ENCODE measurements around the gene JAML. TPM values are rescaled to one million over a fixed set of nuclear protein-coding genes. Genes with fewer than 3 reads are reported as not detected.

JAML gene
- total RNA-seq, 2 experiments from 2014 or later = 26.7 to 30.3 TPM

- H3K36me3 ChIP-seq (ENCODE audit: insufficient read depth, low read length) = no peaks in the 10 kb centered on the region
- intact Hi-C loops (cut with DNase I, micrococcal nuclease) = loop anchor here (1.0 to 10.0 kb wide), 5 partner anchors 26 to 744 kb away; no protein-coding TSS in a partner anchor
- H3K9me3 ChIP-seq (ENCODE audit: control insufficient read depth in 1 of 2, insufficient read depth in 1 of 2, low read length in 2 of 2) = no peaks in the 10 kb centered on the region
- Mint-ChIP-seq H3K9me3 (no peaks in the 10 kb centered on the region), H3K36me3 (ENCODE audit: low read depth) (no peaks in the 10 kb centered on the region), H3K4me1 (ENCODE audit: low read depth) (peaks cover 5% of the 10 kb centered on the region), H3K27ac (no peak overlapping the region), H3K4me3 (no peak overlapping the region), H3K27me3 (peaks cover 11% of the 10 kb centered on the region)
- H3K27ac ChIP-seq (ENCODE audit: low read depth in 1 of 2, low read length in 2 of 2) = no peak overlapping the region
- ChIA-PET CTCF (interaction anchor here (0.6 to 1.6 kb wide), 16 partner anchors 9 to 746 kb away, joined by 3 to 12 read pairs (median 3); no protein-coding TSS in a partner anchor), POLR2A (interaction anchor here (1.5 kb wide), 1 partner anchor 364 kb away, joined by 5 read pairs; no protein-coding TSS in a partner anchor)
- no peak overlapping the region for H3K4me3 ChIP-seq (ENCODE audit: low read length)
- ATAC-seq (ENCODE audit: poor library complexity) = peak; percentile 99
- TF ChIP-seq, protein P1, sequence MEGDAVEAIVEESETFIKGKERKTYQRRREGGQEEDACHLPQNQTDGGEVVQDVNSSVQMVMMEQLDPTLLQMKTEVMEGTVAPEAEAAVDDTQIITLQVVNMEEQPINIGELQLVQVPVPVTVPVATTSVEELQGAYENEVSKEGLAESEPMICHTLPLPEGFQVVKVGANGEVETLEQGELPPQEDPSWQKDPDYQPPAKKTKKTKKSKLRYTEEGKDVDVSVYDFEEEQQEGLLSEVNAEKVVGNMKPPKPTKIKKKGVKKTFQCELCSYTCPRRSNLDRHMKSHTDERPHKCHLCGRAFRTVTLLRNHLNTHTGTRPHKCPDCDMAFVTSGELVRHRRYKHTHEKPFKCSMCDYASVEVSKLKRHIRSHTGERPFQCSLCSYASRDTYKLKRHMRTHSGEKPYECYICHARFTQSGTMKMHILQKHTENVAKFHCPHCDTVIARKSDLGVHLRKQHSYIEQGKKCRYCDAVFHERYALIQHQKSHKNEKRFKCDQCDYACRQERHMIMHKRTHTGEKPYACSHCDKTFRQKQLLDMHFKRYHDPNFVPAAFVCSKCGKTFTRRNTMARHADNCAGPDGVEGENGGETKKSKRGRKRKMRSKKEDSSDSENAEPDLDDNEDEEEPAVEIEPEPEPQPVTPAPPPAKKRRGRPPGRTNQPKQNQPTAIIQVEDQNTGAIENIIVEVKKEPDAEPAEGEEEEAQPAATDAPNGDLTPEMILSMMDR (IDR thresholded peaks at IDR 0.05) = peak; percentile 94
- peaks cover 0 to 2% of the 10 kb centered on the region in 2 experiments for H3K27me3 ChIP-seq (ENCODE audit: control insufficient read depth in 1 of 2, insufficient read depth in 2 of 2, low read length in 2 of 2)
- peak; percentile 53 to 88 (median 66) for DNase-seq
- peaks cover 8% of the 10 kb centered on the region for H3K4me1 ChIP-seq (ENCODE audit: insufficient read depth, low read length)
Observed at GRCh38 chr11:118171269-118172062, 53.3 kb downstream of the JAML start.

GRCh38 chr11:118170882-118171268 is 53.9 kb downstream of the JAML start:
- Histone ChIP-seq H3K9me3 (ENCODE audit: control insufficient read depth in 1 of 2, insufficient read depth in 1 of 2, low read length in 2 of 2) (no peaks in the 10 kb centered on the region), H3K27ac (ENCODE audit: low read depth in 1 of 2, low read length in 2 of 2) (no peak overlapping the region), H3K4me3 (ENCODE audit: low read length) (no peak overlapping the region), H3K36me3 (ENCODE audit: insufficient read depth, low read length) (no peaks in the 10 kb centered on the region), H3K27me3 (ENCODE audit: control insufficient read depth in 1 of 2, insufficient read depth in 2 of 2, low read length in 2 of 2) (peaks cover 0 to 2% of the 10 kb centered on the region in 2 experiments), H3K4me1 (ENCODE audit: insufficient read depth, low read length) (peaks cover 8% of the 10 kb centered on the region)
- ChIA-PET CTCF (interaction anchor here (1.1 to 1.6 kb wide), 10 partner anchors 10 to 745 kb away, joined by 3 to 12 read pairs (median 4); no protein-coding TSS in a partner anchor), POLR2A (interaction anchor here (1.5 kb wide), 1 partner anchor 363 kb away, joined by 5 read pairs; no protein-coding TSS in a partner anchor)
- H3K4me1 Mint-ChIP-seq (ENCODE audit: low read depth) = peaks cover 5% of the 10 kb centered on the region
- peaks cover 5% of the 10 kb centered on the region for H3K27me3 Mint-ChIP-seq
- H3K4me3 Mint-ChIP-seq = no peak overlapping the region
- intact Hi-C loops (cut with DNase I, micrococcal nuclease) = loop anchor here (1.0 to 10.0 kb wide), 5 partner anchors 26 to 744 kb away; no protein-coding TSS in a partner anchor
- ATAC-seq (ENCODE audit: poor library complexity) = no peak
- no peak overlapping the region for H3K27ac Mint-ChIP-seq
- DNase-seq = no peak
- TF ChIP-seq, protein P1 (IDR thresholded peaks at IDR 0.05) = no peak
- no peaks in the 10 kb centered on the region for H3K36me3 Mint-ChIP-seq (ENCODE audit: low read depth)
- H3K9me3 Mint-ChIP-seq = no peaks in the 10 kb centered on the region

DNA sequence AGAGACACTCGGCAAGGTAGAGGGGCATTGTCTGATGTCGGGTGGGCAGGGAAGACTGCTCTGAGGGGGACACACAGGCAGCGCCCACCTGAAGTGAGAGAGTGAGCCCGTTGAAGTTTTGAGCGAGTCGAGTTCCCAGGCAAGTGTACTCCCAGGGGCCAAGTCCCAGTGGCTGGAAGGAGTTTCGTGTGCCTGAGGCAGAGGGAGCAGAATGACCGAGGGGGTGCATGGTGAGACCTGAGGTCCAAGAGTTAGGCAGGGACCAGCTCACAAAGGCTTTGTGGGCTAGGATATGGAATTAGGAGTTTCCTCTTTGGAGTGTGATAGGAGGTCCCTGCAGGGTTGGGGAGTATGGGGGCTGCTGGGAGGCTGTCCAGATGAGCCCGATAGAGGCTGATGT is 54.6 kb downstream of the JAML start:
- Mint-ChIP-seq H3K27me3 (peaks cover 5% of the 10 kb centered on the region), H3K36me3 (ENCODE audit: low read depth) (no peaks in the 10 kb centered on the region), H3K9me3 (no peaks in the 10 kb centered on the region), H3K4me1 (ENCODE audit: low read depth) (peaks cover 5% of the 10 kb centered on the region), H3K4me3 (no peak overlapping the region), H3K27ac (no peak overlapping the region)
- no peak overlapping the region for H3K4me3 ChIP-seq (ENCODE audit: low read length)
- ChIA-PET CTCF (interaction anchor here (1.1 kb wide), 1 partner anchor 191 kb away, joined by 3 read pairs; no protein-coding TSS in a partner anchor), POLR2A (no interaction called here)
- ATAC-seq (ENCODE audit: poor library complexity) (no peak), DNase-seq (no peak)
- no peaks in the 10 kb centered on the region for H3K36me3 ChIP-seq (ENCODE audit: insufficient read depth, low read length)
- H3K4me1 ChIP-seq (ENCODE audit: insufficient read depth, low read length) = peaks cover 8% of the 10 kb centered on the region
- H3K27me3 ChIP-seq (ENCODE audit: control insufficient read depth in 1 of 2, insufficient read depth in 2 of 2, low read length in 2 of 2) = peaks cover 0 to 2% of the 10 kb centered on the region in 2 experiments
- intact Hi-C loops (cut with DNase I, micrococcal nuclease) = loop anchor here (5.0 to 10.0 kb wide), 3 partner anchors 325 to 743 kb away; no protein-coding TSS in a partner anchor
- TF ChIP-seq, protein P1 (IDR thresholded peaks at IDR 0.05) = no peak
- no peak overlapping the region for H3K27ac ChIP-seq (ENCODE audit: low read depth in 1 of 2, low read length in 2 of 2)
- H3K9me3 ChIP-seq (ENCODE audit: control insufficient read depth in 1 of 2, insufficient read depth in 1 of 2, low read length in 2 of 2) = no peaks in the 10 kb centered on the region
